Trophoblast cell (in vitro differentiated cells and primary cell): ENCODE data around the gene SLAMF1. TPM values are rescaled to one million over a fixed set of nuclear protein-coding genes. Genes with fewer than 3 reads are reported as not detected.
A peak's percentile ranks its signal among the peaks of the same experiment; 100 is the strongest.
"Not testable (repeated sequence)": the region's sequence is repeated elsewhere in the genome, so short reads cannot be mapped to it uniquely, and the experiment has no call there.

Experiments
- DNase-seq, 2 donors: peaks; one replicate each; pipeline ENCODE4 v3.0.0-alpha.2; 2016
- H2AFZ ChIP-seq: 2 replicates; pipeline ENCODE4 v1.6.1; 2013; ENCODE audit warnings: low read length, moderate library complexity, mild to moderate bottlenecking; ENCODE audit not compliant: insufficient read depth, poor library complexity
- H2AK5ac ChIP-seq: 2 replicates; pipeline ENCODE4 v1.6.1; 2013; ENCODE audit warnings: mild to moderate bottlenecking, low read length
- H2BK120ac ChIP-seq: 2 replicates; pipeline ENCODE4 v1.6.1; 2013; ENCODE audit warnings: low read length, mild to moderate bottlenecking, moderate library complexity; ENCODE audit not compliant: insufficient read depth, poor library complexity
- H2BK12ac ChIP-seq: 2 replicates; pipeline ENCODE4 v1.6.1; 2013; ENCODE audit warnings: mild to moderate bottlenecking, low read length, moderate library complexity
- H2BK5ac ChIP-seq: 2 replicates; pipeline ENCODE4 v1.6.1; 2013; ENCODE audit warnings: low read length, low read depth, moderate library complexity, mild to moderate bottlenecking; ENCODE audit not compliant: poor library complexity
- H3K14ac ChIP-seq: 2 replicates; pipeline ENCODE4 v1.6.1; 2013; ENCODE audit warnings: mild to moderate bottlenecking, low read length
- H3K18ac ChIP-seq: 2 replicates; pipeline ENCODE4 v1.6.1; 2013; ENCODE audit warnings: mild to moderate bottlenecking, low read length
- H3K23ac ChIP-seq: 2 replicates; pipeline ENCODE4 v1.6.1; 2013; ENCODE audit warnings: low read length
- H3K27ac ChIP-seq: 2 replicates; pipeline ENCODE4 v1.5.1; 2013; ENCODE audit warnings: low read depth, mild to moderate bottlenecking, inconsistent platforms, low read length, moderate library complexity
- H3K27me3 ChIP-seq: 2 replicates; pipeline ENCODE4 v1.6.1; 2013; ENCODE audit warnings: inconsistent platforms, mild to moderate bottlenecking, low read length, moderate library complexity; ENCODE audit not compliant: insufficient read depth
- H3K36me3 ChIP-seq, 2 experiments: 1 replicate in 1 of 2; 2 replicates in 1 of 2; pipeline ENCODE4 v1.6.1; 2013; ENCODE audit warnings: low read length in 2 of 2, mild to moderate bottlenecking in 2 of 2, moderate library complexity in 1 of 2; ENCODE audit not compliant: insufficient read depth in 2 of 2, control insufficient read depth in 1 of 2
- H3K4ac ChIP-seq: 2 replicates; pipeline ENCODE4 v1.6.1; 2013; ENCODE audit warnings: low read depth, mild to moderate bottlenecking, low read length, moderate library complexity
- H3K4me1 ChIP-seq, 2 experiments: 1 replicate in 1 of 2; 2 replicates in 1 of 2; pipeline ENCODE4 v1.6.1; 2013; ENCODE audit warnings: low read length in 2 of 2, mild to moderate bottlenecking in 2 of 2, moderate library complexity in 1 of 2; ENCODE audit not compliant: insufficient read depth in 2 of 2, control insufficient read depth in 1 of 2
- H3K4me2 ChIP-seq: 2 replicates; pipeline ENCODE4 v1.6.1; 2013; ENCODE audit warnings: inconsistent platforms, mild to moderate bottlenecking, low read length, moderate library complexity
- H3K4me3 ChIP-seq: 2 replicates; pipeline ENCODE4 v1.5.1; 2013; ENCODE audit warnings: mild to moderate bottlenecking, low read depth, low read length, inconsistent platforms
- H3K79me1 ChIP-seq: one replicate; pipeline ENCODE4 v1.6.1; 2013; ENCODE audit warnings: low read length
- H3K79me2 ChIP-seq: 2 replicates; pipeline ENCODE4 v1.6.1; 2013; ENCODE audit warnings: low read length, mild to moderate bottlenecking; ENCODE audit not compliant: control insufficient read depth, insufficient read depth, poor library complexity
- H3K9ac ChIP-seq: 2 replicates; pipeline ENCODE4 v1.6.1; 2013; ENCODE audit warnings: mild to moderate bottlenecking, low read length
- H3K9me3 ChIP-seq: 2 replicates; pipeline ENCODE4 v1.6.1; 2013; ENCODE audit warnings: low read depth, mild to moderate bottlenecking, control low read depth, inconsistent platforms, low read length; ENCODE audit not compliant: insufficient read depth
- H4K12ac ChIP-seq: 2 replicates; pipeline ENCODE4 v1.6.1; 2013; ENCODE audit warnings: low read depth, mild to moderate bottlenecking, low read length, moderate library complexity
- H4K8ac ChIP-seq: 2 replicates; pipeline ENCODE4 v1.6.1; 2013; ENCODE audit warnings: low read depth, mild to moderate bottlenecking, low read length, moderate library complexity
- H4K91ac ChIP-seq: one replicate; pipeline ENCODE4 v1.6.1; 2013; ENCODE audit warnings: low read depth, mild to moderate bottlenecking, low read length, moderate library complexity
- WGBS: extraction: QIAGEN DNeasy Blood & Tissue Kit; methylation state at CpG from one replicate; pipeline ENCODE4 v1.1.7; 2013; ENCODE audit warnings: missing lambda C conversion rate; ENCODE audit not compliant: insufficient read length, insufficient coverage; ENCODE audit errors: extremely low coverage; 5-methylcytosine and 5-hydroxymethylcytosine counted together
- polyA plus RNA-seq: library from polyadenylated mRNA; stranded (reverse); fragments of 200-250 nt; gene quantifications from 2 replicates; pipeline ENCODE4 v1.2.3, GENCODE V29; 2013

Gene SLAMF1
- polyA plus RNA-seq, result 0.01 TPM in 1 of 2 replicates, not detected in the other

- Histone ChIP-seq H2BK120ac (no peak within 1 kb of the TSS), H3K4ac (no peak within 1 kb of the TSS), H4K12ac (no peak within 1 kb of the TSS), H2BK5ac (no peak within 1 kb of the TSS), H3K27ac (no peak within 1 kb of the TSS), H3K79me1 (peaks cover 3% of the 10 kb centered on the region), H3K4me1 (peaks cover 3 to 4% of the 10 kb centered on the region in 2 experiments), H3K4me2 (no peak within 1 kb of the TSS), H3K23ac (no peak within 1 kb of the TSS), H3K79me2 (no peaks in the 10 kb centered on the region), H4K8ac (no peak within 1 kb of the TSS), H2BK12ac (no peak within 1 kb of the TSS), H3K36me3 (no peaks in the 10 kb centered on the region), H3K9ac (no peak within 1 kb of the TSS), H3K14ac (no peak within 1 kb of the TSS), H4K91ac (no peak within 1 kb of the TSS), H3K4me3 (no peak within 1 kb of the TSS), H3K9me3 (no peaks in the 10 kb centered on the region), H2AFZ (no peak within 1 kb of the TSS), H3K18ac (no peak within 1 kb of the TSS), H2AK5ac (no peak within 1 kb of the TSS), H3K27me3 (no peaks in the 10 kb centered on the region)
- WGBS, result no CpG with 5 or more reads among the region's 11 CpGs
- DNase-seq, result peak in 1 of 2 donors; percentile 17
Observed at GRCh38 chr1:160646711-160647328, at the start of gene SLAMF1. TSS of gene SLAMF1 (minus strand) at chr1:160647044. CDS start at chr1:160646945, 99 bp downstream.

DNA sequence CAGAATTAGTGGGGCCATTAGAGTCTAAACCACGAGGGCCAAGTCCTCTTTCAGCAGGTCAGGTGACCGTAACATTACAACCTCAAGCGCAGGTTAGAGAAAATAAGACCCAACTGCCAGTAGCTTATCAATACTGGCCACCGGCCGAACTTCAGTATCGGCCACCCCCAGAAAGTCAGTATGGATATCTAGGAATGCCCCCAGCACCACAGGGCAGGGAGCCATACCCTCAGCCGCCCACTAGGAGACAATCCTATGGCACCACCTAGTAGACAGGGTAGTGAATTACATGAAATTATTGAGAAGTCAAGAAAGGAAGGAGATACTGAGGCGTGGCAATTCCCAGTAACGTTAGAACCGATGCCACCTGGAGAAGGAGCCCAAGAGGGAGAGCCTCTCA lies 45.5 kb upstream of the SLAMF1 start:
- not testable (repeated sequence) for H3K27me3 ChIP-seq, H3K4me2 ChIP-seq, H2BK12ac ChIP-seq, H2BK5ac ChIP-seq, H2BK120ac ChIP-seq, H4K91ac ChIP-seq, H3K27ac ChIP-seq, H3K18ac ChIP-seq, H3K14ac ChIP-seq, H3K23ac ChIP-seq, H2AK5ac ChIP-seq, H4K8ac ChIP-seq, H3K79me1 ChIP-seq, H3K79me2 ChIP-seq, H2AFZ ChIP-seq, H3K9me3 ChIP-seq, H3K36me3 ChIP-seq, H3K4me3 ChIP-seq, H3K4ac ChIP-seq, H4K12ac ChIP-seq, H3K4me1 ChIP-seq, H3K9ac ChIP-seq
- DNase-seq, result peak in 1 of 2 donors; percentile 23
- WGBS, result no CpG with 5 or more reads among the region's 10 CpGs

- H2BK120ac ChIP-seq, result no peak overlapping the region
- no peaks in the 10 kb centered on the region for H3K27me3 ChIP-seq
- H4K91ac ChIP-seq, result no peak overlapping the region
- no peak overlapping the region for H3K14ac ChIP-seq
- H3K79me2 ChIP-seq, result no peaks in the 10 kb centered on the region
- no peak overlapping the region for H3K9ac ChIP-seq
- no peaks in the 10 kb centered on the region for H3K36me3 ChIP-seq
- no peak overlapping the region for H2AK5ac ChIP-seq
- H3K4me1 ChIP-seq, result no peaks in the 10 kb centered on the region
- H3K4ac ChIP-seq, result no peak overlapping the region
- H3K4me3 ChIP-seq, result no peak overlapping the region
- H2BK5ac ChIP-seq, result no peak overlapping the region
- H3K79me1 ChIP-seq, result no peaks in the 10 kb centered on the region
- no peak overlapping the region for H2AFZ ChIP-seq
- H3K18ac ChIP-seq, result no peak overlapping the region
- no peak overlapping the region for H4K8ac ChIP-seq
- no peak for DNase-seq
- H3K27ac ChIP-seq, result no peak overlapping the region
- no peak overlapping the region for H2BK12ac ChIP-seq
- H3K23ac ChIP-seq, result no peak overlapping the region
- H4K12ac ChIP-seq, result no peak overlapping the region
- no peak overlapping the region for H3K4me2 ChIP-seq
- no peaks in the 10 kb centered on the region for H3K9me3 ChIP-seq
Observed at GRCh38 chr1:160685266-160685665, 38.4 kb upstream of the SLAMF1 start.

- no peak overlapping the region for H3K4ac ChIP-seq
- H3K36me3 ChIP-seq, result no peaks in the 10 kb centered on the region
- H3K9ac ChIP-seq, result no peak overlapping the region
- no peak overlapping the region for H3K27ac ChIP-seq
- H2BK120ac ChIP-seq, result no peak overlapping the region
- no peak overlapping the region for H3K18ac ChIP-seq
- H3K79me2 ChIP-seq, result no peaks in the 10 kb centered on the region
- H3K4me2 ChIP-seq, result no peak overlapping the region
- no peak overlapping the region for H4K12ac ChIP-seq
- H2AK5ac ChIP-seq, result no peak overlapping the region
- no peak overlapping the region for H4K91ac ChIP-seq
- no peak overlapping the region for H3K23ac ChIP-seq
- H3K4me1 ChIP-seq, result no peaks in the 10 kb centered on the region
- no peak overlapping the region for H3K14ac ChIP-seq
- H2AFZ ChIP-seq, result no peak overlapping the region
- peak in 1 of 2 donors; percentile 39 for DNase-seq
- H3K9me3 ChIP-seq, result peaks cover 2% of the 10 kb centered on the region
- H4K8ac ChIP-seq, result no peak overlapping the region
- no peak overlapping the region for H2BK12ac ChIP-seq
- no peak overlapping the region for H2BK5ac ChIP-seq
- no peaks in the 10 kb centered on the region for H3K27me3 ChIP-seq
- no peaks in the 10 kb centered on the region for H3K79me1 ChIP-seq
- no peak overlapping the region for H3K4me3 ChIP-seq
- WGBS, result no CpG with 5 or more reads among the region's 4 CpGs
Observed at GRCh38 chr1:160682983-160683865, 36.4 kb upstream of the SLAMF1 start.
